ENCODE results near the gene IL6R. TPM values are rescaled to one million over a fixed set of nuclear protein-coding genes. Genes with fewer than 3 reads are reported as not detected.

The IL6R gene
- total and polyA plus RNA-seq, 2 of the 4 experiments (the other 2 are of a cell fraction) = 5.3 to 9.5 TPM

GRCh38 chr1:154446789-154447188 lies 41.6 kb downstream of the IL6R start:
- Histone ChIP-seq H3K4me1 (ENCODE audit: control insufficient read depth, insufficient read depth, low read length) (peaks cover 27% of the 10 kb centered on the region), H4K20me1 (ENCODE audit: insufficient read depth, low read length) (peaks cover 17% of the 10 kb centered on the region; the same call in 1 of the 2 replicates), H3K4ac (ENCODE audit: low read depth, low read length) (peak overlapping the region; percentile 76), H4K91ac (ENCODE audit: insufficient read depth, low read depth, low read length) (peak overlapping the region; percentile 82), H2AK5ac (ENCODE audit: low read depth, low read length) (peak overlapping the region; percentile 92), H3K36me3 (ENCODE audit: control insufficient read depth, insufficient read depth, low read length) (peaks cover 25% of the 10 kb centered on the region), H2BK120ac (ENCODE audit: low read depth, low read length) (peak overlapping the region; percentile 88), H3K9ac (ENCODE audit: low read depth, low read length) (peak overlapping the region; percentile 24; the same call in 1 of the 2 replicates), H4K8ac (ENCODE audit: low read depth in 2 of 2, low read length in 2 of 2) (peak overlapping the region in 1 of 2 experiments; percentile 59; a peak in 2 of 4 replicates), H2BK20ac (ENCODE audit: low read depth, low read length) (peak overlapping the region; percentile 88), H3K27ac (ENCODE audit: insufficient read depth, low read length) (peak overlapping the region; percentile 95; the same call in 1 of the 2 replicates), H2AK9ac (replicated peaks; ENCODE audit: low read depth, low read length, poor library complexity) (no peak overlapping the region), H3K79me1 (ENCODE audit: low read depth in 1 of 2, low read length in 2 of 2) (no peaks in the 10 kb centered on the region), H3K4me3 (ENCODE audit: insufficient read depth, low read depth, low read length) (no peak overlapping the region), H3K14ac (replicated peaks; ENCODE audit: low read depth, low read length) (peak overlapping the region; percentile 48), H2BK15ac (ENCODE audit: low read depth, low read length) (peak overlapping the region; percentile 89; the same call in 1 of the 3 replicates), H3K9me1 (ENCODE audit: insufficient read depth, low read length) (peaks cover 13% of the 10 kb centered on the region), H2AFZ (replicated peaks; ENCODE audit: low read length, poor library complexity) (no peak overlapping the region), H2BK5ac (ENCODE audit: low read depth, low read length, poor library complexity, severe bottlenecking) (peak overlapping the region; percentile 9), H3K9me3 (ENCODE audit: control insufficient read depth, insufficient read depth, low read length) (no peaks in the 10 kb centered on the region), H3K4me2 (ENCODE audit: low read depth, low read length) (no peak overlapping the region; the same call in 1 of the 2 replicates), H3K18ac (ENCODE audit: low read depth, low read length) (peak overlapping the region; percentile 96), H4K5ac (ENCODE audit: low read depth, low read length) (peak overlapping the region; percentile 42; the same call in 1 of the 2 replicates), H3K56ac (ENCODE audit: extremely low read depth, insufficient read depth, low read length) (no peak overlapping the region), H3K27me3 (ENCODE audit: control insufficient read depth, insufficient read depth, low read length) (peaks cover 3% of the 10 kb centered on the region; the same call in 1 of the 2 replicates), H3K23ac (ENCODE audit: low read depth, low read length) (0 out of 2 replicates have a peak overlapping the region, but pooled peaks have one; percentile 18)
- in situ Hi-C loops (cut with MboI; ENCODE audit: low sequenced_read_pairs) (no loop called here), dilution Hi-C loops (cut with HindIII; ENCODE audit: low sequenced_read_pairs, unreplicated experiment) (no loop called here), intact Hi-C loops (cut with micrococcal nuclease) (loop anchor here (1.0 to 10.0 kb wide), 5 partner anchors 15 to 172 kb away; partner anchors contain the start of gene HAX1)
- POLR2A ChIA-PET (ENCODE audit: unreplicated experiment) = interaction anchor here (0.7 kb wide), 1 partner anchor 518 kb away, joined by 3 read pairs; no protein-coding TSS in a partner anchor
- DNase-seq (no peak), ATAC-seq (ENCODE audit: low read depth) (no peak)
- BruUV-seq (replicated peaks) = no TSS peak
- TF ChIP-seq CTCF (conservative IDR thresholded peaks at IDR 0.05; ENCODE audit: low read depth, low read length) = no peak
- WGBS, 2 experiments (ENCODE audit: extremely low coverage in 2 of 2, insufficient read length in 1 of 2) = no CpG with 5 or more reads among the region's 6 CpGs
- CTCF ChIA-PET = interaction anchor here (1.9 kb wide), 1 partner anchor 13 kb away, joined by 4 read pairs; no protein-coding TSS in a partner anchor

Data from IMR-90 (cell line).